A549 (cell line): ENCODE results near the gene ANAPC7. TPM values are rescaled to one million over a fixed set of nuclear protein-coding genes. Genes with fewer than 3 reads are reported as not detected.

Source experiments
- ATAC-seq, 2 experiments: fragments of 200-7000 bp in 1 of 2; fragments of >200 bp in 1 of 2; cut with Nextera tagmentation in 1 of 2; cut with Tn5 transposase in 1 of 2; 3 replicates each; pipeline versions ENCODE4 v1.8.0 to v1.9.1; 2018 to 2020; ENCODE audit warnings: mild to moderate bottlenecking in 1 of 2, moderate library complexity in 1 of 2
- CTCF ChIA-PET: fragments of 300-600 bp; sonication (Branson Sonifier 250); formaldehyde crosslinking; extraction: SDS; loops from one replicate; lab custom pipeline; 2021; ENCODE audit warnings: antibody characterized with exemption, inconsistent platforms; lab: Yijun Ruan, JAX
- POLR2A ChIA-PET: fragments of 350-600 bp; formaldehyde crosslinking; extraction: SDS; loops from one replicate; lab custom pipeline; 2021; ENCODE audit warnings: antibody characterized with exemption, inconsistent platforms; lab: Yijun Ruan, JAX
- DNase-seq, 2 experiments: peaks; one replicate each; pipeline versions ENCODE4 v3.0.0 to v3.0.0-alpha.2; 2011 to 2016; ENCODE audit warnings: low read depth in 1 of 2, low spot score in 1 of 2
- FAIRE-seq: peaks from 2 replicates; lab custom pipeline; 2011; peaks lifted over from hg19 to GRCh38; lab: Jason Lieb, UNC
- H3K27ac ChIP-seq, 2 experiments: fragments of >200 bp; sonication (Bioruptor Twin); formaldehyde crosslinking; 3 replicates each; pipeline ENCODE4 v1.5.1; 2016 to 2017
- H3K4me1 ChIP-seq: fragments of >200 bp; sonication (Bioruptor Twin); formaldehyde crosslinking; 3 replicates; pipeline ENCODE4 v1.6.1; 2016
- H3K4me2 ChIP-seq: fragments of >200 bp; sonication (Bioruptor Twin); formaldehyde crosslinking; 3 replicates; pipeline ENCODE4 v1.6.1; 2016
- H3K4me3 ChIP-seq: fragments of >200 bp; sonication (Bioruptor Twin); formaldehyde crosslinking; 3 replicates; pipeline ENCODE4 v1.5.1; 2016
- H3K9me3 ChIP-seq: fragments of >200 bp; sonication (Bioruptor Twin); formaldehyde crosslinking; 3 replicates; pipeline ENCODE4 v1.6.1; 2016
- CEBPB ChIP-seq, 2 experiments: fragments of >200 bp in 1 of 2; sonication (Bioruptor Twin) in 1 of 2; formaldehyde crosslinking in 1 of 2; IDR thresholded peaks; 2 replicates each; pipeline ENCODE4 v1.6.1; 2012 to 2016
- CHD2 ChIP-seq: fragments of 150-350 bp; IDR thresholded peaks from 2 replicates; pipeline ENCODE4 v1.6.1; 2014; ENCODE audit warnings: low read length; ENCODE audit not compliant: partially characterized antibody
- E2F6 ChIP-seq: IDR thresholded peaks from 2 replicates; pipeline ENCODE4 v1.6.1; 2012; ENCODE audit warnings: low read depth, borderline replicate concordance
- EHF ChIP-seq: fragments of 250-450 bp; sonication (Bioruptor Pico); IDR thresholded peaks from 2 replicates; pipeline ENCODE4 v1.5.0; 2020; ENCODE audit warnings: mild to moderate bottlenecking
- EHMT2 ChIP-seq: fragments of 200-600 bp; sonication (generic); IDR thresholded peaks from 2 replicates; pipeline ENCODE4 v1.6.1; 2016; ENCODE audit warnings: antibody characterized with exemption, low read depth, mild to moderate bottlenecking, moderate library complexity
- FOSL2 ChIP-seq, 2 experiments: fragments of 450-650 bp in 1 of 2; fragments of >200 bp in 1 of 2; sonication (Bioruptor Twin) in 1 of 2; formaldehyde crosslinking; IDR thresholded peaks; 2 replicates each; pipeline versions ENCODE4 v1.5.0 to v1.6.1; 2016 to 2020; ENCODE audit warnings: mild to moderate bottlenecking in 1 of 2, moderate library complexity in 1 of 2
- FOXS1 ChIP-seq: fragments of 250-450 bp; sonication (Bioruptor Pico); IDR thresholded peaks from 2 replicates; pipeline ENCODE4 v1.5.0; 2020; ENCODE audit warnings: mild to moderate bottlenecking, moderate library complexity
- HOXA7 ChIP-seq: fragments of 250-450 bp; sonication (Bioruptor Pico); IDR thresholded peaks from 2 replicates; pipeline ENCODE4 v1.5.0; 2020; ENCODE audit warnings: mild to moderate bottlenecking, moderate library complexity
- HOXB5 ChIP-seq: fragments of 250-450 bp; sonication (Bioruptor Pico); IDR thresholded peaks from 2 replicates; pipeline ENCODE4 v1.5.0; 2020; ENCODE audit warnings: mild to moderate bottlenecking, moderate library complexity
- KDM1A ChIP-seq: fragments of 200-600 bp; sonication (generic); IDR thresholded peaks from 2 replicates; pipeline ENCODE4 v1.6.1; 2016; ENCODE audit warnings: low read depth, mild to moderate bottlenecking
- KDM5A ChIP-seq: fragments of 200-600 bp; sonication (generic); IDR thresholded peaks from 2 replicates; pipeline ENCODE4 v1.6.1; 2016; ENCODE audit warnings: antibody characterized with exemption, mild to moderate bottlenecking
- POLR2A ChIP-seq: IDR thresholded peaks from 2 replicates; pipeline ENCODE4 v1.6.1; 2012; ENCODE audit warnings: mild to moderate bottlenecking, low read length
- POLR2AphosphoS2 ChIP-seq: conservative IDR thresholded peaks from 2 replicates; pipeline ENCODE4 v1.6.1; 2012; ENCODE audit warnings: low read length, improper control_type of control experiment, inconsistent platforms
- RARB ChIP-seq: fragments of 250-450 bp; sonication (Bioruptor Pico); IDR thresholded peaks from 2 replicates; pipeline ENCODE4 v1.8.0; 2021; ENCODE audit warnings: mild to moderate bottlenecking, moderate library complexity
- RFX5 ChIP-seq: fragments of 450-650 bp; IDR thresholded peaks from 2 replicates; pipeline ENCODE4 v1.7.1; 2014; ENCODE audit warnings: antibody characterized with exemption, mild to moderate bottlenecking, moderate library complexity
- SMC3 ChIP-seq: fragments of >200 bp; sonication (Bioruptor Twin); formaldehyde crosslinking; IDR thresholded peaks from 3 replicates; pipeline ENCODE4 v1.6.1; 2018; ENCODE audit warnings: inconsistent platforms
- USF2 ChIP-seq: fragments of 450-650 bp; IDR thresholded peaks from 2 replicates; pipeline ENCODE4 v1.6.1; 2014; ENCODE audit warnings: antibody characterized with exemption
- ZC3H11A ChIP-seq: fragments of 450-650 bp; IDR thresholded peaks from 2 replicates; pipeline ENCODE4 v1.6.1; 2014; ENCODE audit warnings: antibody characterized with exemption, mild to moderate bottlenecking
- WGBS: methylation state at CpG from one replicate; pipeline ENCODE4 v1.1.6; 2017; ENCODE audit errors: missing lambda C conversion rate; 5-methylcytosine and 5-hydroxymethylcytosine counted together
- polyA plus RNA-seq, 4 experiments: library from polyadenylated mRNA; depleted of rRNA in 3 of 4; stranded (reverse); fragments of >200 nt; fragmentation: RNase III in 1 of 4; extraction: RNeasy Plus Mini Kit Qiagen cat#74134 plus additional on column Dnase treatment in 1 of 4; gene quantifications; 2 replicates in 3 of 4; 3 replicates in 1 of 4; pipeline ENCODE4 v1.2.3, GENCODE V29; 2011 to 2017

The ANAPC7 gene
- polyA plus RNA-seq, 2 of the 4 experiments (the other 2 are of a cell fraction): 66.1 to 122 TPM

- no peak overlapping the region for H3K4me3 ChIP-seq
- TF ChIP-seq ZC3H11A: no peak
- no peak for TF ChIP-seq CEBPB (IDR thresholded peaks at IDR 0.05)
- no peak for TF ChIP-seq CHD2
- no peak for TF ChIP-seq SMC3
- TF ChIP-seq FOXS1: no peak
- no peak for TF ChIP-seq POLR2AphosphoS2
- no peak for TF ChIP-seq POLR2A
- no peak for TF ChIP-seq FOSL2 (IDR thresholded peaks at IDR 0.05)
- TF ChIP-seq FOSL2 (CRISPR knock-in tag; IDR thresholded peaks at IDR 0.05): no peak
- TF ChIP-seq HOXA7 (CRISPR knock-in tag): no peak
- TF ChIP-seq HOXB5: no peak
- no peak for FAIRE-seq
- H3K4me2 ChIP-seq: no peak overlapping the region
- ATAC-seq: peak in 1 of 2 experiments; percentile 3; a peak in 2 of 6 replicates
- no peaks in the 10 kb centered on the region for H3K9me3 ChIP-seq
- no peaks in the 10 kb centered on the region for H3K4me1 ChIP-seq
- DNase-seq: no peak
- ChIA-PET CTCF (interaction anchor here (0.8 to 4.5 kb wide), 3 partner anchors 10 to 64 kb away, joined by 4 to 20 read pairs (median 13); no protein-coding TSS in a partner anchor), POLR2A (no interaction called here)
- H3K27ac ChIP-seq: peak overlapping the region in 1 of 2 experiments; percentile 4; a peak in 1 of 6 replicates
- WGBS: 89% methylated on average over 15 of the region's 15 CpGs
These were observed 36.2 kb downstream of the ANAPC7 start for GRCh38 chr12:110367181-110367864.

GRCh38 chr12:110366321-110367142, 37.0 kb downstream of the ANAPC7 start:
- ATAC-seq (peak; percentile 26 to 38; a peak in 4 of 6 replicates), DNase-seq (no peak), FAIRE-seq (no peak)
- 88% methylated on average over 12 of the region's 13 CpGs for WGBS
- H3K9me3 ChIP-seq: no peaks in the 10 kb centered on the region
- H3K4me1 ChIP-seq: no peaks in the 10 kb centered on the region
- no peak overlapping the region for H3K4me3 ChIP-seq
- ChIA-PET POLR2A (no interaction called here), CTCF (interaction anchor here (0.5 to 4.5 kb wide), 5 partner anchors 9 to 373 kb away, joined by 3 to 20 read pairs (median 5); no protein-coding TSS in a partner anchor)
- peak overlapping the region in 1 of 2 experiments; percentile 4; a peak in 1 of 6 replicates for H3K27ac ChIP-seq
- TF ChIP-seq CHD2: no peak
- no peak for TF ChIP-seq RARB
- TF ChIP-seq USF2: no peak
- TF ChIP-seq CEBPB (IDR thresholded peaks at IDR 0.05): 0 out of 4 replicates have a peak, but pooled peaks of 1 of the 2 experiments have one; percentile 16
- H3K4me2 ChIP-seq: no peak overlapping the region

- no peak for DNase-seq
- 0 out of 6 replicates have a peak overlapping the region, but pooled peaks of 1 of the 2 experiments have one; percentile 4 for H3K27ac ChIP-seq
- H3K9me3 ChIP-seq: no peaks in the 10 kb centered on the region
- 77% methylated on average over 6 of the region's 7 CpGs for WGBS
- POLR2A ChIA-PET: no interaction called here
- no peak for FAIRE-seq
- no peaks in the 10 kb centered on the region for H3K4me1 ChIP-seq
- peak; percentile 40 to 47; a peak in 4 of 6 replicates for ATAC-seq
- no peak for TF ChIP-seq KDM1A
- no peak overlapping the region for H3K4me3 ChIP-seq
- H3K4me2 ChIP-seq: no peak overlapping the region
- CTCF ChIA-PET: interaction anchor here (0.5 to 4.5 kb wide), 5 partner anchors 9 to 372 kb away, joined by 3 to 20 read pairs (median 5); no protein-coding TSS in a partner anchor
These were observed 37.8 kb downstream of the ANAPC7 start for GRCh38 chr12:110365489-110366320.

- Histone ChIP-seq H3K4me2 (no peak overlapping the region), H3K9me3 (no peaks in the 10 kb centered on the region), H3K4me3 (no peak overlapping the region), H3K4me1 (no peaks in the 10 kb centered on the region), H3K27ac (no peak overlapping the region)
- FAIRE-seq (no peak), ATAC-seq (no peak), DNase-seq (no peak)
- no peak for TF ChIP-seq KDM5A
- no peak for TF ChIP-seq EHMT2
- no peak for TF ChIP-seq RFX5
- no peak for TF ChIP-seq EHF
- TF ChIP-seq E2F6: no peak
- 92% methylated on average over 1 of the region's 1 CpG for WGBS
- ChIA-PET POLR2A (no interaction called here), CTCF (interaction anchor here (4.5 kb wide), 1 partner anchor 14 kb away, joined by 27 read pairs; no protein-coding TSS in a partner anchor)
These were observed 42.3 kb downstream of the ANAPC7 start for GRCh38 chr12:110361216-110361615.
